Measurements from ENCODE around the gene FOXS1.

DNA sequence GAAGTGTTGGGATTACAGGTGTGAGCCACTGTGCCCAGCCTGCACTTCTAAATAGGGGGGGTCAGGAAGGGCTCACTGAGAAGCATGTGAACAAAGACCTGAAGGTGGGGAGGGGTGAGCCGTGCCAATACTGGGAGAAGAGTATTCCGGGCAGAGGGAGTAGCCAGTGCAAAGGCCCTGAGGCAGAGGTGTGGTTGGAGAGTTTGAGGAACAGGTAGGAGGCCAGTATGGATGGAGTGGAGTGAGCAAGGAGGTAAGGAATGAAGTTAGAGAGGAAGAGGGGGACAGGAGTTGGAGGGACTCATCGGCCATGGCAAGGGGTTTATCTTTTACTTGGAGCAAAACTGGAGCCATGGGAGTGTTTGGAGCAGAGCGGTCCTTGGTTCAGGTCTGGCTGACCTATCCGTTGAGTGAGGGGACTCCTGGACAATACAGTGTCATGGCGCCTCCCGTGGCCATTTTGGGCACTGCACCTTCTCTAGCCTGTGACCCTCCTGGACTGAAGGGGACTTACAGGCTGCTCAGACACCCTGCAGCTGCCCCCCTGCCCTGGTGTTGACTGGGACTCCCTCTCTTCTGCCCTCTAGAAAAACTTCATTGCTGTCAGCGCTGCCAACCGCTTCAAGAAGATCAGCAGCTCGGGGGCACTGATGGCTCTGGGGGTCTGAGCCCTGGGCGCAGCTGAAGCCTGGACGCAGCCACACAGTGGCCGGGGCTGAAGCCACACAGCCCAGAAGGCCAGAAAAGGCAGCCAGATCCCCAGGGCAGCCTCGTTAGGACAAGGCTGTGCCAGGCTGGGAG is 12.1 kb downstream of the FOXS1 start:
- no peak for TF ChIP-seq REST (IDR thresholded peaks at IDR 0.05; ENCODE audit: low read depth)
- no peak for TF ChIP-seq EP300 (IDR thresholded peaks at IDR 0.05; ENCODE audit: borderline replicate concordance)
- TF ChIP-seq RAD21 (IDR thresholded peaks at IDR 0.05; ENCODE audit: low read depth): peak; percentile 59
- TF ChIP-seq YY1 (IDR thresholded peaks at IDR 0.05; ENCODE audit: low read depth): no peak
- TF ChIP-seq FOXM1 (IDR thresholded peaks at IDR 0.05; ENCODE audit: borderline replicate concordance, low read depth): no peak
- TF ChIP-seq CREB1 (IDR thresholded peaks at IDR 0.05; ENCODE audit: low read depth): no peak
- TF ChIP-seq TCF12 (IDR thresholded peaks at IDR 0.05; ENCODE audit: low read depth): no peak
- no peak for TF ChIP-seq TAF1 (IDR thresholded peaks at IDR 0.05; ENCODE audit: low read depth)
- no peak for TF ChIP-seq EGR1 (IDR thresholded peaks at IDR 0.05)
- TF ChIP-seq, protein P1, sequence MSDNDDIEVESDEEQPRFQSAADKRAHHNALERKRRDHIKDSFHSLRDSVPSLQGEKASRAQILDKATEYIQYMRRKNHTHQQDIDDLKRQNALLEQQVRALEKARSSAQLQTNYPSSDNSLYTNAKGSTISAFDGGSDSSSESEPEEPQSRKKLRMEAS (IDR thresholded peaks at IDR 0.05): no peak
